Superior temporal gyrus (tissue), 1 donor: ENCODE results near the gene NDNF.

Experiments used
- DNase-seq: peaks from one replicate; pipeline ENCODE4 v3.0.0-alpha.2; 2016; ENCODE audit errors: extremely low spot score

Gene NDNF

GRCh38 chr4:121015421-121015820 is 56.9 kb downstream of the NDNF start:
- no peak for DNase-seq

- DNase-seq: no peak
These were observed 57.8 kb downstream of the NDNF start for GRCh38 chr4:121014544-121014943.

- DNase-seq: no peak
These were observed 60.5 kb downstream of the NDNF start for GRCh38 chr4:121011780-121012340.

- no peak for DNase-seq
These were observed 61.2 kb downstream of the NDNF start for GRCh38 chr4:121011138-121011537.

- DNase-seq: no peak
These were observed 62.5 kb downstream of the NDNF start for GRCh38 chr4:121009578-121010478.

- DNase-seq: no peak
These were observed 64.7 kb downstream of the NDNF start for GRCh38 chr4:121007660-121008059.

- DNase-seq: no peak
These were observed 68.5 kb downstream of the NDNF start for GRCh38 chr4:121003863-121004262.

GRCh38 chr4:120995266-120996010 is 76.9 kb downstream of the NDNF start:
- no peak for DNase-seq

GRCh38 chr4:120994521-120994920 is 77.8 kb downstream of the NDNF start:
- no peak for DNase-seq

GRCh38 chr4:120991885-120992284 is 80.5 kb downstream of the NDNF start:
- DNase-seq: no peak

- DNase-seq: no peak
These were observed 82.1 kb downstream of the NDNF start for GRCh38 chr4:120990246-120990645.
